OCI-LY1 (cell line): ENCODE measurements around the gene MINDY4.

Experiments used
- H2AFZ ChIP-seq: fragments of 200-600 bp; sonication (generic), shearing (Covaris generic); 2 replicates; pipeline ENCODE4 v1.6.0; 2014; ENCODE audit warnings: antibody characterized with exemption, mild to moderate bottlenecking, low read length
- H3F3A ChIP-seq: fragments of 200-600 bp; sonication (generic), shearing (Covaris generic); 2 replicates; pipeline ENCODE4 v1.6.0; 2014; ENCODE audit warnings: mild to moderate bottlenecking, antibody characterized with exemption, low read length, moderate library complexity; ENCODE audit not compliant: insufficient read depth
- H3K27ac ChIP-seq: fragments of 200-600 bp; sonication (generic); 2 replicates; pipeline ENCODE4 v1.5.1; 2014; ENCODE audit warnings: low read length, mixed run types, mild to moderate bottlenecking, low read depth; ENCODE audit not compliant: poor library complexity, severe bottlenecking
- H3K27me3 ChIP-seq: fragments of 200-600 bp; sonication (generic); 2 replicates; pipeline ENCODE4 v1.6.0; 2014; ENCODE audit warnings: antibody characterized with exemption, mild to moderate bottlenecking, low read length, moderate library complexity; ENCODE audit not compliant: insufficient read depth
- H3K36me3 ChIP-seq: fragments of 200-600 bp; sonication (generic); 2 replicates; pipeline ENCODE4 v1.6.1; 2014; ENCODE audit warnings: mild to moderate bottlenecking, antibody characterized with exemption, low read length, moderate library complexity, mixed read lengths; ENCODE audit not compliant: insufficient read depth
- H3K4me1 ChIP-seq: fragments of 200-600 bp; sonication (generic); 2 replicates; pipeline ENCODE4 v1.5.1; 2014; ENCODE audit warnings: mild to moderate bottlenecking, low read length, moderate library complexity; ENCODE audit not compliant: insufficient read depth, severe bottlenecking
- H3K4me2 ChIP-seq: fragments of 200-600 bp; sonication (generic), shearing (Covaris generic); 2 replicates; pipeline ENCODE4 v1.6.1; 2014; ENCODE audit warnings: low read length
- H3K4me3 ChIP-seq: fragments of 200-600 bp; sonication (generic); 2 replicates; pipeline ENCODE4 v1.5.1; 2014; ENCODE audit warnings: low read length, low read depth, mild to moderate bottlenecking, mixed read lengths; ENCODE audit not compliant: poor library complexity, severe bottlenecking
- H3K79me2 ChIP-seq: fragments of 200-600 bp; shearing (Covaris generic); 2 replicates; pipeline ENCODE4 v1.6.1; 2016; ENCODE audit warnings: mixed run types, low read length, mixed read lengths; ENCODE audit not compliant: insufficient read depth
- H3K9ac ChIP-seq: fragments of 200-600 bp; sonication (generic), shearing (Covaris generic); 2 replicates; pipeline ENCODE4 v1.6.1; 2014; ENCODE audit warnings: mild to moderate bottlenecking, low read length, mixed read lengths
- H3K9me2 ChIP-seq: fragments of 200-600 bp; sonication (generic), shearing (Covaris generic); 2 replicates; pipeline ENCODE4 v1.6.1; 2014; ENCODE audit warnings: low read depth, mild to moderate bottlenecking, low read length, mixed read lengths
- H3K9me3 ChIP-seq: fragments of 200-600 bp; shearing (Covaris generic); 2 replicates; pipeline ENCODE4 v1.6.1; 2014; ENCODE audit warnings: low read length, mixed read lengths
- H4K20me1 ChIP-seq: fragments of 200-600 bp; sonication (generic), shearing (Covaris generic); 2 replicates; pipeline ENCODE4 v1.6.0; 2016; ENCODE audit warnings: mild to moderate bottlenecking, low read length; ENCODE audit not compliant: insufficient read depth
- EZH2 ChIP-seq: fragments of 200-600 bp; sonication (generic), shearing (Covaris generic); IDR thresholded peaks from 2 replicates; pipeline ENCODE4 v1.8.0; 2017; ENCODE audit warnings: borderline replicate concordance, mixed run types, mild to moderate bottlenecking, antibody characterized with exemption, low read length, moderate library complexity, mixed read lengths
- TF ChIP-seq, protein P1 (sequence below): fragments of 200-600 bp; sonication (generic), shearing (Covaris generic); IDR thresholded peaks from 2 replicates; pipeline ENCODE4 v1.5.1; 2017; ENCODE audit warnings: mild to moderate bottlenecking, antibody characterized with exemption, low read length, moderate library complexity, mixed read lengths

The MINDY4 gene

DNA sequence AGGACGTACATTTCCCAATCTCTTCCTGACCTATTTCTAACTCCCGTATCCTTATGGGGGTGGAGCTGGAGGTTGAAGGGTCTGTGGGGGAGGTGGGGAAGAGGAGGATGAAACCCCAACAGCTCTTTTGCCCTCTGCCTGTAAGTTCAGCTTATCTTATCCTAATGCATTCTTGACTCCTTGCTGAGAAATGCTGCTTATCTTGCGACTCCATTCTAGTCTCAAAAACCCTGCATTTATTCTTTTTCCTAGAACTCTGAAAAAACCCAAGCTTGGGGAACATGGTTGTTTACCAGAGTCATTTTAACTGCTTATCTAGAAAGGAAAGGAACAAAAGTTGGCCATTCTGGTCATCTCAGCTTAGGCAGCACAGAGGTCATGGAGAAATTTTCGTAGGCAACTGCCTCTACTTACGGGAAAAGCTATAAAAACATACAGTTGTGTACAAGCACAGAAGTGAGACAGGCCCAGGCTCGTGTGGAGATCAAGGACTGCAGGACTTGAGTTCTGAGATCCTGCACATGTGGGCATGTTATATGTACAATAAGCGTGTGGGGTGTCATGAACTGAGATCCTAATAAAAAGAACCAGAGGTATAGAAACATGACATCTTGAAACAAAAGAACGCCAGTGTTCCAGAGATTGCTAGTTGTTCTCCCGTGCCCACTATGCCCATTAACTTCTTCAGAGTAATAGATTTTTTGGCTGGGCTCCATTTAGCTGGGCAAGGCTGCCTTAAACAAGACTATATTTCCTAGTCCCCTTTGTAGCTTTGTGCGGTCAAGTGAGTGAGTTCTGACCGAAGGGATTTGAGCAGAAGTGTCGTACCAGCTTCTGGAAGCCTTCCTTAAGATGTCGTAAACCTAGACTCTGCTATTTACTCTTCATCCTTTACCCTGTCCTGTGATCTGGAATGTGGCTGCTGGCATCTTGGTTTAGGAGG is 9.7 kb upstream of the MINDY4 start:
- Histone ChIP-seq H3F3A (no peaks in the 10 kb centered on the region), H3K27me3 (no peaks in the 10 kb centered on the region; the same call in 1 of the 2 replicates), H2AFZ (no peak overlapping the region), H3K9ac (no peak overlapping the region), H3K27ac (no peak overlapping the region), H3K9me3 (no peaks in the 10 kb centered on the region), H3K4me2 (no peak overlapping the region), H4K20me1 (no peaks in the 10 kb centered on the region), H3K9me2 (no peaks in the 10 kb centered on the region), H3K79me2 (no peaks in the 10 kb centered on the region), H3K4me3 (no peak overlapping the region), H3K4me1 (no peaks in the 10 kb centered on the region), H3K36me3 (no peaks in the 10 kb centered on the region)
- no peak for TF ChIP-seq EZH2
- TF ChIP-seq, protein P1, sequence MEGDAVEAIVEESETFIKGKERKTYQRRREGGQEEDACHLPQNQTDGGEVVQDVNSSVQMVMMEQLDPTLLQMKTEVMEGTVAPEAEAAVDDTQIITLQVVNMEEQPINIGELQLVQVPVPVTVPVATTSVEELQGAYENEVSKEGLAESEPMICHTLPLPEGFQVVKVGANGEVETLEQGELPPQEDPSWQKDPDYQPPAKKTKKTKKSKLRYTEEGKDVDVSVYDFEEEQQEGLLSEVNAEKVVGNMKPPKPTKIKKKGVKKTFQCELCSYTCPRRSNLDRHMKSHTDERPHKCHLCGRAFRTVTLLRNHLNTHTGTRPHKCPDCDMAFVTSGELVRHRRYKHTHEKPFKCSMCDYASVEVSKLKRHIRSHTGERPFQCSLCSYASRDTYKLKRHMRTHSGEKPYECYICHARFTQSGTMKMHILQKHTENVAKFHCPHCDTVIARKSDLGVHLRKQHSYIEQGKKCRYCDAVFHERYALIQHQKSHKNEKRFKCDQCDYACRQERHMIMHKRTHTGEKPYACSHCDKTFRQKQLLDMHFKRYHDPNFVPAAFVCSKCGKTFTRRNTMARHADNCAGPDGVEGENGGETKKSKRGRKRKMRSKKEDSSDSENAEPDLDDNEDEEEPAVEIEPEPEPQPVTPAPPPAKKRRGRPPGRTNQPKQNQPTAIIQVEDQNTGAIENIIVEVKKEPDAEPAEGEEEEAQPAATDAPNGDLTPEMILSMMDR, result no peak

- TF ChIP-seq, protein P1, result no peak
- no peak for TF ChIP-seq EZH2
- Histone ChIP-seq H3K79me2 (no peaks in the 10 kb centered on the region), H3K4me2 (no peak overlapping the region), H3K27me3 (no peaks in the 10 kb centered on the region; the same call in 1 of the 2 replicates), H3K9me3 (no peaks in the 10 kb centered on the region), H3K9ac (no peak overlapping the region), H2AFZ (no peak overlapping the region), H3K4me3 (no peak overlapping the region), H3K9me2 (no peaks in the 10 kb centered on the region), H3F3A (no peaks in the 10 kb centered on the region), H3K27ac (no peak overlapping the region), H3K36me3 (no peaks in the 10 kb centered on the region), H4K20me1 (no peaks in the 10 kb centered on the region), H3K4me1 (no peaks in the 10 kb centered on the region)
Observed at GRCh38 chr7:30764030-30764975, 6.9 kb upstream of the MINDY4 start.

GRCh38 chr7:30765408-30765807 is 5.8 kb upstream of the MINDY4 start:
- no peaks in the 10 kb centered on the region; the same call in 1 of the 2 replicates for H3K27me3 ChIP-seq
- TF ChIP-seq, protein P1, result no peak
- no peak for TF ChIP-seq EZH2
- no peak overlapping the region for H3K9ac ChIP-seq
- no peak overlapping the region for H3K27ac ChIP-seq
- H3K9me2 ChIP-seq, result no peaks in the 10 kb centered on the region
- H3K4me1 ChIP-seq, result no peaks in the 10 kb centered on the region
- no peaks in the 10 kb centered on the region for H3K36me3 ChIP-seq
- H3K4me3 ChIP-seq, result no peak overlapping the region
- H4K20me1 ChIP-seq, result no peaks in the 10 kb centered on the region
- H3K9me3 ChIP-seq, result no peaks in the 10 kb centered on the region
- no peaks in the 10 kb centered on the region for H3K79me2 ChIP-seq
- H3K4me2 ChIP-seq, result no peak overlapping the region
- no peak overlapping the region for H2AFZ ChIP-seq
- no peaks in the 10 kb centered on the region for H3F3A ChIP-seq
